ENCODE measurements around the gene TPSD1. TPM values are rescaled to one million over a fixed set of nuclear protein-coding genes. Genes with fewer than 3 reads are reported as not detected.
"Not testable (repeated sequence)": the region's sequence is repeated elsewhere in the genome, so short reads cannot be mapped to it uniquely, and the experiment has no call there.

Gene TPSD1
- not detected in 2 replicates for total RNA-seq (2014; rRNA removed; shearing (Covaris generic))
- not detected in 2 replicates for polyA plus RNA-seq (2015; cell fraction: cytosol; rRNA removed)
- polyA plus RNA-seq (2015; cell fraction: nucleus; rRNA removed), result not detected in 2 replicates

DNA sequence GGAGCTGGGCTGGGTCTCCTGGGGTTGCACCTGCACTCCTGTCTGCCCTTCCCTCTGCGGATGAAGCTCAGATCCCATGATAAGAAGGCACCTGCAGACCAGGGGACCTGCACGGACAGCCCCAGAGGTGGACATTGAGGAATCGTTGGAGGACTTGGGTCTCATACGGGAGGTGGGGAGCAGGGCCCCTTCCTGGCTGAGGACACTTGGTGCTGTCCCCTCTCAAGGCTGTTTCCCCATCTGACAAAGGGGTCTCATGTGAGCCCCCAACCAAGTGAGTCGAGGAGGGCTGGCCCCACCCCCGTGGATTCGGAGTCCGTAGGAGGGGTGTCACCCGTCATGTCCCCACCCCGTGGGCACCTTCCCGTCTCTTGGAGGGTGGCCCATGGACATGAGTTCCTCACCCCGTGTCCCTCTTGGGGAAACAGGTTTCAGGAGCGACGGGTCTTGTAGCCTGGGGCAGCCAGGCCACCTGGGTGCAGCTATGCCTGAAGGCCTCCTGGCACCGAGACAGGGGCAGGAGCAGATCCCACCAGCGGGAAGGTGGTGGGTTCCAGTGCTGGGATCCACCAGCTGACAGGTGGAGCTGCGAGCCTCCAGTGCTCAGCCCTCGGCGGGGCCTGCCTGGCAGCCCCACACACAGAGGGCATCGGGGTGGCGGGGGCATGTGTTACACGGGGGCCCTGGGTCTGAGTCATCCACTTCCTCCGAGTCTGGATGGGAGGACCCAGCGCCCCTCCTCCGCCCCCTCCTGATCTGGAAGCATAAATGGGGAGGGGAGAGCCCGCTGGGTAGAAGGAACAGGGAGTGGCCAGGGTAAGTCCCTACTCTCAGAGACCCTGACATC lies at the start of gene TPSD1:
Gene TPSD1 (plus strand): TSS at position 794 of the 847 bp plus-strand sequence. CDS start 212 bp downstream, outside the sequence.
- not testable (repeated sequence) for DNase-seq (ENCODE audit: low read depth)

- DNase-seq (ENCODE audit: low read depth), result no peak
Observed at GRCh38 chr16:1206326-1206725, 49.5 kb upstream of the TPSD1 start.

GRCh38 chr16:1206786-1207185 lies 49.1 kb upstream of the TPSD1 start:
- no peak for DNase-seq (ENCODE audit: low read depth)

- DNase-seq (ENCODE audit: low read depth), result no peak
Observed at GRCh38 chr16:1208239-1208830, 47.5 kb upstream of the TPSD1 start.

- DNase-seq (ENCODE audit: low read depth), result no peak
Observed at GRCh38 chr16:1209081-1209480, 46.8 kb upstream of the TPSD1 start.

DNA sequence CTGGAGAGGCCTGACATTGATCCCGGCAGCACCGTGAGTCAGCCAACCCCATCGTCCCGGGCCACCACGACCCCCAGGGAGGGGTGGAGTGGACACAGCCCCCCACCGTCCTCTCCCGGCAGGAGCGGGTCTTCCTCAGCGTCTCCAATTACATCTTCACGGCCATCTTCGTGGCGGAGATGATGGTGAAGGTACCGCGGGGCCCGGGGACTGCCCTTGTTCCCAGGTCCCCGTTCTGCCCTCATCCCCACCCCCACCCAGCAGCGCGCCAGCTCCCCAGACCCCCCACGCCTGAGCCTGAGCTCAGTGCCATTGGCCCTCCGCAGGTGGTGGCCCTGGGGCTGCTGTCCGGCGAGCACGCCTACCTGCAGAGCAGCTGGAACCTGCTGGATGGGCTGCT lies 45.4 kb upstream of the TPSD1 start:
- no peak for DNase-seq (ENCODE audit: low read depth)

DNA sequence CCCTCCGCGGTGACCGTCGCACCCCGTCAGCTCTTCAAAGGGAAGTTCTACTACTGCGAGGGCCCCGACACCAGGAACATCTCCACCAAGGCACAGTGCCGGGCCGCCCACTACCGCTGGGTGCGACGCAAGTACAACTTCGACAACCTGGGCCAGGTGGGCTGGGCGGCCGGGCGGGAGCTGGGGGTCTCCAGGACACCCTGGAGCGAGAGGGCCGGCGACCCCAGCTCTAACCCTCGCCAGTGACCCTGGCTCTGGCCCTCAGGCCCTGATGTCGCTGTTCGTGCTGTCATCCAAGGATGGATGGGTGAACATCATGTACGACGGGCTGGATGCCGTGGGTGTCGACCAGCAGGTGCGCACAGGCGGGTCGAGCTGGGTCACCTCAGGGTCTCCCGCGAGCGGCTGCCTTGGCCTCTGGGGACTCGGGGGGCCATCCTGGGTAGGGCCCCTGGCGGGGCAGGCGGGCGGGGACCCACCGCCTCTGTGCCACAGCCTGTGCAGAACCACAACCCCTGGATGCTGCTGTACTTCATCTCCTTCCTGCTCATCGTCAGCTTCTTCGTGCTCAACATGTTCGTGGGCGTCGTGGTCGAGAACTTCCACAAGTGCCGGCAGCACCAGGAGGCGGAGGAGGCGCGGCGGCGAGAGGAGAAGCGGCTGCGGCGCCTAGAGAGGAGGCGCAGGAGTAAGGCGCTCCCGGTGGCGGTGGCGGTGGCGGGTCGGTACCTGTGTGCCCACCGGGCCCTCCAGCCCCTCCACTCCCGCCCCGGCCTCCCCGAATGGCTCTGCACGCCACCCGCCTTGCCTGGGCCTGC lies 44.2 kb upstream of the TPSD1 start:
- no peak for DNase-seq (ENCODE audit: low read depth)

- no peak for DNase-seq (ENCODE audit: low read depth)
Observed at GRCh38 chr16:1212616-1213194, 43.2 kb upstream of the TPSD1 start.

- DNase-seq (ENCODE audit: low read depth), result no peak
Observed at GRCh38 chr16:1213231-1213630, 42.6 kb upstream of the TPSD1 start.

DNA sequence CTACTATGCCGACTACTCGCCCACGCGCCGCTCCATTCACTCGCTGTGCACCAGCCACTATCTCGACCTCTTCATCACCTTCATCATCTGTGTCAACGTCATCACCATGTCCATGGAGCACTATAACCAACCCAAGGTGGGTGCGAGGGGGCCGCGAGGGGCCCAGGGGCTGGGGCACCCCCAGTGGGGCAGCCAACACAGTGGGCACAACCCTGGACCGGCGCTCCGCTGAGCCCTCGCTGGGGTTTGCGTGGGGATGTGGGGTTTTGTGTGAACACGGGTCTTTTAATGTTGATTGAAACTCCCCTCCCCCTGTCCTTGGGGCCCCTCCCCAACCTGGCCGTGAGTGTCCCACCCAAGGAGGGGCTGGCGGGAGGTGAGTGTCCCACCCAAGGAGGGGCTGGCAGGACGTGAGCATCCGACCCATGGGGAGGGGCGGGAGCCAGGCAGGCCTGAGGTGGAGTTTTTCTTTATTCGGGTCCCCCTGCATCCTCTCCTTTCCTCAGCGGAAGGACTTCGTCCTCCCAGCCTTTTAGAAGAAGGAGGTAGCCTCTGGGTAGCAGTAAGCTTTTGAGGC lies 42.0 kb upstream of the TPSD1 start:
- no peak for DNase-seq (ENCODE audit: low read depth)

DNA sequence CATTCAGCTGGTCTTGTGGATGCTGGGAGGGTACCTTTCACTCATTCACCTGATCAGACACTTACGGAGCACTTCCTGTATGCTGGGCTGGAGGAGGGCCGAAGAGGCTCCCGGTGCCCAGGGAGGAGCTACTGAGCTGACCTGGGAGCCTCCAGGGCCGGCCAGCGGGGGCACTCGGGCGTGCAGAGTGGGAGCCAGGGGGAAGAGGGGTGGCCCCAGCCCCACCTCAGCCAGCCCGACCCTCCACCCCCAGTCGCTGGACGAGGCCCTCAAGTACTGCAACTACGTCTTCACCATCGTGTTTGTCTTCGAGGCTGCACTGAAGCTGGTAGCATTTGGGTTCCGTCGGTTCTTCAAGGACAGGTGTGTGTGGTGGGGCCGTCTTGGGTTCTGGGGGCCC lies 41.1 kb upstream of the TPSD1 start:
- no peak for DNase-seq (ENCODE audit: low read depth)

DNA sequence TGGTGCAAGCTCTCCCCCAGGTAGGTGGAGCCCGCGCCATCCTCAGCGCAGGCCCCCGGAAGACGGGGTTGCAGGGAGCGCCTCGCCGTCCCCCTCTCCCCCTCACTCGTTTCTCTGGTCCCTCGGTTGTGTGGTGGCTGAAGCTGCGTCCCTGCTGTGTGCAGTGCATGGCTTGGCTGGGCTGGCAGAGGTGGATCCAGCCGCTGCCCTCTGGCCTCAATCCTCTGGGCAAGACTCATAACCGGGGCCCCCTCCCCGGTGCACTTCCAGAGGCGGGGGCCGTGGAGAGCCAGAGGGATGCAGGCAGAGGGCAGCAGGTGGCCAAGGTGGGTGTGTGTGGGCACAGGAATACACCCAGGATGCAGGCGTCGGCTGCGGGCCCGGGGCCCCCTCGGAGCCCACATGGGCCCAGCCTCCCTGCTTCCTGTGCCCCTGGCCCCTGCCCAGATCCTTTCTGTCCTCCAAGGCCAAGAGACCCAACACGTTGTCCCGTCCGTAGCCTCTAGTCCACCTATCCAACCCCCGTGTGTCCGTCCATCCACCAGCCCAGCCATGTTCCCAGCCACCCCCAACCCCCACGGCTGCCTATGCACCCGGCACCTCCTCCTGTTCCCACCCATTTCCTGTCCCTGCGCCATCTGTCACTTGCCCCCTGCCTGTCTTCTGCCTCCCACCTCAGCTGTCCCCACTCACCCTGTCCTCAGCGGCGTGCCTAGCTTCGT lies 40.1 kb upstream of the TPSD1 start:
- no peak for DNase-seq (ENCODE audit: low read depth)

- no peak for DNase-seq (ENCODE audit: low read depth)
Observed at GRCh38 chr16:1216296-1216619, 39.6 kb upstream of the TPSD1 start.

- DNase-seq (ENCODE audit: low read depth), result no peak
Observed at GRCh38 chr16:1216681-1217400, 39.0 kb upstream of the TPSD1 start.

GRCh38 chr16:1217526-1217925 lies 38.3 kb upstream of the TPSD1 start:
- DNase-seq (ENCODE audit: low read depth), result no peak

GRCh38 chr16:1218061-1218929 lies 37.6 kb upstream of the TPSD1 start:
- DNase-seq (ENCODE audit: low read depth), result no peak

GRCh38 chr16:1218930-1219611 lies 36.8 kb upstream of the TPSD1 start:
- DNase-seq (ENCODE audit: low read depth), result no peak

DNA sequence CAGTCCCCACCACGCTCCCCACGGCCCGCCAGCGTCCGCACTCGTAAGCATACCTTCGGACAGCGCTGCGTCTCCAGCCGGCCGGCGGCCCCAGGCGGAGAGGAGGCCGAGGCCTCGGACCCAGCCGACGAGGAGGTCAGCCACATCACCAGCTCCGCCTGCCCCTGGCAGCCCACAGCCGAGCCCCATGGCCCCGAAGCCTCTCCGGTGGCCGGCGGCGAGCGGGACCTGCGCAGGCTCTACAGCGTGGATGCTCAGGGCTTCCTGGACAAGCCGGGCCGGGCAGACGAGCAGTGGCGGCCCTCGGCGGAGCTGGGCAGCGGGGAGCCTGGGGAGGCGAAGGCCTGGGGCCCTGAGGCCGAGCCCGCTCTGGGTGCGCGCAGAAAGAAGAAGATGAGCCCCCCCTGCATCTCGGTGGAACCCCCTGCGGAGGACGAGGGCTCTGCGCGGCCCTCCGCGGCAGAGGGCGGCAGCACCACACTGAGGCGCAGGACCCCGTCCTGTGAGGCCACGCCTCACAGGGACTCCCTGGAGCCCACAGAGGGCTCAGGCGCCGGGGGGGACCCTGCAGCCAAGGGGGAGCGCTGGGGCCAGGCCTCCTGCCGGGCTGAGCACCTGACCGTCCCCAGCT lies 35.7 kb upstream of the TPSD1 start:
- no peak for DNase-seq (ENCODE audit: low read depth)
